ENCODE data around the gene PYCARD. TPM values are rescaled to one million over a fixed set of nuclear protein-coding genes. Genes with fewer than 3 reads are reported as not detected.
"Not testable (repeated sequence)": the region's sequence is repeated elsewhere in the genome, so short reads cannot be mapped to it uniquely, and the experiment has no call there.

The PYCARD gene
- total and polyA plus RNA-seq, 7 donors = 21.0 to 120 (median 24.6) TPM

- intact Hi-C loops (cut with DNase I) = loop anchor here (2.0 kb wide), 1 partner anchor 14 kb away; no protein-coding TSS in a partner anchor
- no peaks in the 10 kb centered on the region for H3K9me3 ChIP-seq
- TF ChIP-seq EP300 (IDR thresholded peaks at IDR 0.05) = no peak
- no peak for TF ChIP-seq CTCF (IDR thresholded peaks at IDR 0.05)
- TF ChIP-seq POLR2A (IDR thresholded peaks at IDR 0.05) = no peak
- no peak for TF ChIP-seq POLR2AphosphoS5 (IDR thresholded peaks at IDR 0.05)
- peaks cover 0 to 11% (median 7%) of the 10 kb centered on the region in 3 donors for H3K27me3 ChIP-seq
- DNase-seq = no peak
- WGBS, 2 donors = 41 to 47% methylated on average over 8 of the region's 8 CpGs
- peaks cover 0 to 37% (median 7%) of the 10 kb centered on the region in 4 donors for H3K36me3 ChIP-seq
- H3K4me3 ChIP-seq = peak overlapping the region in 2 of 4 donors; percentile 62 to 70
- H3K4me1 ChIP-seq = peaks cover 0 to 26% (median 19%) of the 10 kb centered on the region in 4 donors
- no peak overlapping the region for H3K27ac ChIP-seq
Observed at GRCh38 chr16:31200821-31201568, 1.6 kb downstream of the PYCARD start.

- Histone ChIP-seq H3K4me1 (peaks cover 0 to 26% (median 19%) of the 10 kb centered on the region in 4 donors), H3K27me3 (peaks cover 0 to 11% (median 7%) of the 10 kb centered on the region in 3 donors), H3K36me3 (peaks cover 6 to 46% (median 13%) of the 10 kb centered on the region in 4 donors)
- intact Hi-C loops (cut with DNase I) = loop anchor here (2.0 kb wide), 1 partner anchor 13 kb away; no protein-coding TSS in a partner anchor
- not testable (repeated sequence) for H3K27ac ChIP-seq, H3K4me3 ChIP-seq, H3K9me3 ChIP-seq, DNase-seq
- 68 to 83% methylated on average over 8 of the region's 8 CpGs for WGBS, 2 donors
Observed at GRCh38 chr16:31200111-31200510, 2.4 kb downstream of the PYCARD start.

- peaks cover 0 to 11% (median 7%) of the 10 kb centered on the region in 3 donors for H3K27me3 ChIP-seq
- no peak overlapping the region for H3K4me3 ChIP-seq
- no peak overlapping the region for H3K27ac ChIP-seq
- 90 to 93% methylated on average over 5 of the region's 5 CpGs for WGBS, 2 donors
- DNase-seq = no peak
- intact Hi-C loops (cut with DNase I) = loop anchor here (2.0 kb wide), 1 partner anchor 13 kb away; no protein-coding TSS in a partner anchor
- TF ChIP-seq EP300 (IDR thresholded peaks at IDR 0.05) = no peak
- TF ChIP-seq POLR2A (IDR thresholded peaks at IDR 0.05) = no peak
- peaks cover 6 to 52% (median 13%) of the 10 kb centered on the region in 4 donors for H3K36me3 ChIP-seq
- H3K4me1 ChIP-seq = peaks cover 0 to 26% (median 19%) of the 10 kb centered on the region in 4 donors
- no peaks in the 10 kb centered on the region for H3K9me3 ChIP-seq
Observed at GRCh38 chr16:31199430-31200041, 3.0 kb downstream of the PYCARD start.

- no peaks in the 10 kb centered on the region for H3K9me3 ChIP-seq
- H3K4me1 ChIP-seq = peaks cover 0 to 26% (median 19%) of the 10 kb centered on the region in 4 donors
- intact Hi-C loops (cut with DNase I) = no loop called here
- H3K27ac ChIP-seq = no peak overlapping the region
- WGBS, 2 donors = 72 to 74% methylated on average over 7 of the region's 7 CpGs
- no peak for DNase-seq
- no peak overlapping the region for H3K4me3 ChIP-seq
- H3K36me3 ChIP-seq = peaks cover 15 to 64% (median 17%) of the 10 kb centered on the region in 4 donors
- TF ChIP-seq POLR2A (IDR thresholded peaks at IDR 0.05) (no peak), EP300 (IDR thresholded peaks at IDR 0.05) (no peak), POLR2AphosphoS5 (IDR thresholded peaks at IDR 0.05) (no peak), CTCF (IDR thresholded peaks at IDR 0.05) (no peak)
- peaks cover 0 to 11% (median 7%) of the 10 kb centered on the region in 3 donors for H3K27me3 ChIP-seq
Observed at GRCh38 chr16:31198207-31198882, 4.2 kb downstream of the PYCARD start.

GRCh38 chr16:31196324-31197088 is 6.1 kb downstream of the PYCARD start:
- Histone ChIP-seq H3K27ac (no peak overlapping the region), H3K4me3 (no peak overlapping the region), H3K27me3 (peaks cover 0 to 3% (median 1%) of the 10 kb centered on the region in 3 donors), H3K36me3 (peaks cover 28 to 82% (median 35%) of the 10 kb centered on the region in 4 donors), H3K4me1 (peaks cover 0 to 10% (median 4%) of the 10 kb centered on the region in 4 donors), H3K9me3 (no peaks in the 10 kb centered on the region)
- intact Hi-C loops (cut with DNase I) = no loop called here
- DNase-seq = no peak
- TF ChIP-seq EP300 (IDR thresholded peaks at IDR 0.05) = no peak
- no peak for TF ChIP-seq POLR2AphosphoS5 (IDR thresholded peaks at IDR 0.05)
- no peak for TF ChIP-seq POLR2A (IDR thresholded peaks at IDR 0.05)
- TF ChIP-seq CTCF (IDR thresholded peaks at IDR 0.05) = no peak
- WGBS, 2 donors = 89 to 90% methylated on average over 17 of the region's 17 CpGs

GRCh38 chr16:31195861-31196260 is 6.7 kb downstream of the PYCARD start:
- H3K9me3 ChIP-seq; H3K27me3 ChIP-seq; H3K27ac ChIP-seq; H3K4me1 ChIP-seq; DNase-seq; intact Hi-C loops (cut with DNase I); H3K4me3 ChIP-seq: not testable (repeated sequence)
- H3K36me3 ChIP-seq = peaks cover 34 to 88% (median 41%) of the 10 kb centered on the region in 4 donors
- WGBS, 2 donors = 96 to 97% methylated on average over 11 of the region's 11 CpGs
